ENCODE data around the gene THSD7A.
"Not testable (repeated sequence)": the region's sequence is repeated elsewhere in the genome, so short reads cannot be mapped to it uniquely, and the experiment has no call there.

The THSD7A gene

DNA sequence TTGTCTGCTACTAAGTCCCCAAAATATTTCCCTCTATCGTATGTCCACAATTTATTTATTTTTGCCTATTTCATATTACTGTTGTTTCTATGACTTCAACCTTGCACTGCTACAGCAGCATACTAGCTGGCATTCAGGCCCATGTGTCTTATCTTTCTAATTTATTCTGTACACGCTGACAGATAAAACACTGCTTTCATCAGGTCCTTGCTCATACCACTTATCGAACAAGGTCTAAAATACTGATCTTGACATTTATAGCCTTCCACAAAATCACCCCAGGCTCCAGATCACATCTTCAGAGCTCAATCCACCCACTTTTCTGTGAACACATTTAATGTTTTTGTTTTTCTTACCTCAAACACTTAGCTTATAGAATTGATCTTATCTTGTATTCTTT is 374.6 kb downstream of the THSD7A start:
- DNase-seq (ENCODE audit: low read depth in 2 of 2) = no peak

DNA sequence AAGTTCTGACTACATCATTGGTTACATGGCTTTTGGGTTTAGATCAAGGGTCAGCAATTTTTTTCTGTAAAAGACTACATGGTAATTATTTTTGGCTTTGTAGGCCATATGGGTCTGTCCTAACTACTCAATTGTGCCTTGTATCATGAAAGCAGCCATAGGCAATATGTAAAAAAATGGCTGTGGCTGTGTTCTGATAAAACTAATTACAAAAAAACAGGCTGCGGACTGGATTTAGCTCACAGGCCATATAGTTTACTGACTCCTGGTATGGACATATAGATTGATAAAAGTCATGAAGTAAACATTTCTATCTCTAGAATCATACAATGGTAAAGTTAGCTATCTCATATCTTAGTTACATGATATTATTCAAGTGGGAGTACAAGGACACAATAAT is 375.4 kb downstream of the THSD7A start:
- no peak for DNase-seq (ENCODE audit: low read depth in 2 of 2)

DNA sequence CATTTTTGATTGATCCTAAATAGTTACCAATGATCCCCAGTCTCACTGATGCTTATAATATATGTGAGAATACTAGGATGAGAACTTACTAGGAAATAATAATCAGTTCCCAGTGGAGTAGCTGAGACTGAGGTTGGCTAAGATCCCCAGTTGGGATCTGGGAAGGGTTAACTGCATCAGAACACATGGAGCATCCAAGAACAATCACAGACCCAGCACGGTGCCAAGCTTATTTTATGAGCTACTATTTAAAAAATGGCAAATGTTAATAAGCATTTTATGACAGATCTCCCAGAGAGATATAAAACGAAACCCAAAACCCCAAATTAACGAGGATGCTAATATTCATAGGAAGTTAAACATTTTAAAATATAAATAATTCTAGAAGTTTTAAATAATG is 379.5 kb downstream of the THSD7A start:
- DNase-seq (ENCODE audit: low read depth in 2 of 2) = no peak

DNA sequence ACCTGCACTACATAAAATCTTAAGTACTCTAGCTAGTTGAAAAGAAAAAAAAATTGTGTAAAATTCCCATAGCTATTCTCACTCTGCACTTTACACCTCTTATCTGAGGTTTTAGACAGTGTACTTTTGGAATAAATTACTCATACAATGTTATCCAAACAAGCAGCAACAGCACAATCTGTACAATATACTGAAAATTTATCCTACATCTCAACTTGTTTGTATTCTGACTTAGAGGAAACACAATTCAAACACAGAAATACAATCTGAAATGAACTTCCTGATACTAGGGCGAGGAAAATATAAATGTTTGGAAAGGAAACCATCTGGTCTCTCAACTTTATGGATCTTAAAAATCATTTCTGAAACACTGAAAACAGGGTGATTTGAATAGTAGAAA is 381.7 kb downstream of the THSD7A start:
- no peak for DNase-seq (ENCODE audit: low read depth in 2 of 2)

DNA sequence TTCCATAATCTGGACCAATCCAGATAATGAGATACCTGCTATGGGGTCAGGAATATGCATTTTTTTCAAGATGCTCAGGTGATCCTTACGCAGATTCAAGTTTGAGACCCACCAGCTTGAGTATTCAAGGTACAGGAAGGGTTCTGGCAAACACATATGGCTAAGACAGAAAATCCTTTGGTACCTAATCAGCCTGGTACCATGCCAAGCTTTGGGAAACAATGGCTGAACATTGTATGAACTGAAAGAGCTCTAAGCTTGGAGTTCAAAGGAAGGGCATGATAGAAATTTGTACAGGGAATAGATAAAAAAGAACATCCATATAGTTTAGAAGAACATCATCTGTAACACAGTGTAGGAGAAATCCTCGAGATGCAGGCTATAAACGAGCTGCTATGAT is 382.7 kb downstream of the THSD7A start:
- DNase-seq (ENCODE audit: low read depth in 2 of 2) = no peak

DNA sequence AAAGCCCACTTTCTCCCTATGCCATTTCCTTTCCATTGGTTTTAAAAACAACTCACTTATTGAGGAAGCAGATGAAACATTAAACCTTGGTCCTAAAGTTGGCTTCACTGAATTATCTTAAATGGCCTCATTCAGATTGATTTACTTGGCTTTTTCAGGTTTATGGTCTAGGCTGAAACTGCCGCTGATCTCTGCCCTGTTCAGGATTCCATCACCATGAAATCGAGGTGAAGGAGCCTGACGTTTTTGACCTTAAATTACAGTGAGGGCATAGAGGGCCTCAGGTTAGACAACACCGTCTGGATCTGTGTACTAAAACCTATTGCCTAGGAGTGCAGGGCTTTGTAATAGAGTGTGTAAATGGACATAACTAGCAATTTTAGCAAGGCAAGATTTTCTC is 383.7 kb downstream of the THSD7A start:
- no peak for DNase-seq (ENCODE audit: low read depth in 2 of 2)

DNA sequence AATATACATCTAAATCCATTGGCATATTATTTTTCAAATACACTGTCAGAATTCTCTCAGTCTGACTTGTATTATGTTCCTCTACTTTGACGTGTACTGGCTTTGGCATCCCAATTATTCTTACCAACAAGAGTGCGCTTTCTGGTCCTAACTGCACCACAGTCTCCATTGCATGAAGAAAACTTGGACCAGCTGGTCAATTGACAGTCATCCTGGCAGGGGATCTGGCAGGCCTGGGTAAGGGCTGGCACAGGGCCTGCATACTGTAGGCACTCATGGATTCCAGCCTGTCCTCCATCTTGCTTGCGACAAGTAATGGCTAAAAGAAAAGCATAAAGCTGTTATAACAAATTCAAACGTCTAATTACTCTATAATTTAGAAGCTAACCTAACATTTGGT is 384.9 kb downstream of the THSD7A start:
- no peak for DNase-seq (ENCODE audit: low read depth in 2 of 2)

DNA sequence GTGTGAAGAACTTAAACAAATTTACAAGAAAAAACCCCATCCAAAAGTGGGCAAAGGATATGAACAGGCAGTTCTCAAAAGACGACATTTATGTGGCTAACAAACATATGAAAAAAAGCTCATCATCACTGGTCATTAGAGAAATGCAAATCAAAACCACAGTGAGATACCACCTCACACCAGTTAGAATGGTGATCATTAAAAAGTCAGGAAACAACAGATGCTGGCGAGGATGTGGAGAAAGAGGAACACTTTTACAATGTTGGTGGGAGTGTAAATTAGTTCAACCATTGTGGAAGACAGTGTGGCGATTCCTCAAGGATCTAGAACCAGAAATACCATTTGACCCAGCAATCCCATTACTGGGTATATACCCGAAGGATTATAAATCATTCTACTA is 388.1 kb downstream of the THSD7A start:
- not testable (repeated sequence) for DNase-seq (ENCODE audit: low read depth in 2 of 2)

DNA sequence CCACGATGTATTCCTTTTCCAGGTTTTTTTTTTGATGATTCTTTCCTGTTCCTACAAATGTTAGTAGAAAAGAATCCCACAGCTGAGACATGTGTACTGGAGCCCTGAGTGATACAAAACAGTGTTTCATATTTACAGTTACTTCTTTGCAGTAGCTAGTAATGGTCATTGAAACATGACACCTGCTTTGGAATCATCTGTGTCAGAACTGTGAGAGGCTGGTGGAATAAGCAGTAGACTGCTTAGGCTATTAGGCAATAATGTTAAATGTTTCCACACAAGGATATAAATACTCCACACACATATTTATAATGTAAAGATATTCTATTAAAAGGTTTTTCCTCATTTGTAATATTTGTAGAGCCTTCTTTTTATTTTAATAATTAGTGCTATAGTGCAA is 394.0 kb downstream of the THSD7A start:
- DNase-seq (ENCODE audit: low read depth in 2 of 2) = no peak

DNA sequence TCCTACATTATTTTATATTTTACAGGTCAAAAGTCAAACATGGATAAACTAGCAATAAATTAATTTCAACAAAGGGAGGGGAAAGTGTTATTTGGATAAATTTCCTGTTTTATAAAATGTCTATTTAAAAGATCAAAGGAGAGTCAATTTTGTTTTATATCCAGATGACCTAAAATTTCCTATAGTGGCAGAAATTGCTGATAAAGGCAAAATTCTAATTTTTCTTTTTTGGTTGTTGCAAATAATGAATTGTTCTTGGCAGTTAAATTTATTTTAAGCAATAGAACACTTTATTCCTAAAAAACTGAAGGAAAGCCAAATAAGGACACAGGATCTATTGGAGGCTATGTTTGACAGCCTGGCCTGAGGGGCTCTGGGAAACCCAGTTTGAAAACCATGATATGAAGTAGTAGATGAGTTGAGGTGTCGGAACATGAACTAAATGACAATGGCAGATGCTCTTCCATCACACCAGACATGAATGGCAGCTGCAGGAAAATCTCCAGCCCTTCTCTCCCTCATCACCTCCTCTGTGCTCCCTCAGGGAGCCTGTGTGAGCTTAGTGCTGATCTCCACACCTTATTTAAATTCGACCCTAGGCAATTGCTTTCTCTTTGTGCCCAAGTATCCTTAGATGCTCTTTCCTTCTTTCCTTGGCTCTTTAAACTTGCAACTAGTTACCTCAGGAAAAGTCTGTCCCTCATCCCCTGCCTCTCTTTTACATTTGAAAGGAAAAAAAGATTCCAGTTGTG is 395.0 kb downstream of the THSD7A start:
- no peak for DNase-seq (ENCODE audit: low read depth in 2 of 2)

DNA sequence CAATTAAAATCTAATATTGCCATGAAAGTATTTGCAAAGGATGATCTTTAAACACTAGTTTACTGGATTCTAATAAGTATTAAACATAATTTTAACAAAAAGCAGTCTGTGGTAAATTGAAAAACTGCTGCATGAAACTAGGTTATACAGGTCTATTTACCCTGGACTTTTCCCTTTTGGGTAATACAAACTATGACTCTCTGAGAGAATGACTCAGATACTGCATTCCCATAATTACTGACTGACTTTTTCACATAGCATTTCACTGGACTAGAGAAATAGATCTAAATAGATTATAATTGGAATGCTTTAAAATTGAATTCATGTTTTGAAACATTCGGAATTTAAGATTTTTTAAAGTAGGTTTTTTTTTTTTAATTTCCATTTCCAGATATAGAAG is 395.7 kb downstream of the THSD7A start:
- DNase-seq (ENCODE audit: low read depth in 2 of 2) = no peak

DNA sequence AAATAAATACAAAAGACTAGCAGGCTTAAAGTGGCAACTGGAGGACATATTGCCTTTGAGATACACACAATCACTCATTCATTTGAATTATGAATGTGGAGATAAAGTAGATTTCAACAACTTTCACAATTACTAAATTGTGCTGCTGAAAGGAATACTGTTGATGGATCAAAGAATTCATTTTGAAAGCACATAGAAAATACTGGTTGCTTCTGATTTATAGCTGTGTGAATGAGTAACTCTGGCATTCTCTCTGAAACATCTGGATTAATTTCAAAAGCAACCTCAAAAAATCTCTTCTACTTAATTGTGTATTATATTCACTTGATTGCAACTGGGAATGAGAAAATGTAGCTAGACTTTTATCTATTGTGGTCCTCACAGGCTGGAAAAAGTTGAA is 397.6 kb downstream of the THSD7A start:
- DNase-seq (ENCODE audit: low read depth in 2 of 2) = no peak

DNA sequence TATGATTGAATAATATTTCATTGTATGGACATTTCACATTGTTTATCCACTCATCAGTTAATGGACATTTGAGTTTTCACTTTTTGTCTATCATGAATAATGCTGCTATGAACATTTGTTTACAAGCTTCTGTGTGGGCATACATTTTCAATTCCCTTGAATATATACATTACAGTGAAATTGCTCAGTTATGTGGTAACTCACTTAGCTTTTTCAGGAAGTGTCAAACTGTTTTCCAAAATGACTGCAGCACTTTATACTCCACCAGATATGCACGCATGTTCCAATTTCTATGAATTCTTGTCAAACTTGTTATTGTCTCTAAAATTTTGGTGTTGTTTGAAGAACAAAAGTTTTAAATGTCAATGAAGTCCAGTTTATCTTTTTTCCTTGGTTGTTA is 401.2 kb downstream of the THSD7A start:
- DNase-seq (ENCODE audit: low read depth in 2 of 2) = no peak

DNA sequence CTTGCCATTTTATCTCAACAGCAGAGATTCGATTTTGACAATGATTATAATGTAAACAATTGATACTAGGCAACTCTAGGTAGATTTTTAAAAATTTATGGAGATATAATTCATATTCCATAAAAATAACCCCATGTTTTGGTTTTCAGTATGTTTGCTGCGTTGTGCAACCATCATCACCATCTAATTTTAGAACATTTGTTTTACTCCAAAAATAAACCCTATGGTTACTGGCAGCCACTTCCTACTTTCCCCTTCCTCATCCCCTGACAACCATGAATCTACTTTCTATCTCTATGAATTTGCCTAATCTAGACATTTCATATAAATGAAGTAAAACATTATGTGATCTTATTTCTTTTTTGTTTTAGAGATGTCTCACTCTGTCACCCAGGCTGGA is 401.9 kb downstream of the THSD7A start:
- no peak for DNase-seq (ENCODE audit: low read depth in 2 of 2)

DNA sequence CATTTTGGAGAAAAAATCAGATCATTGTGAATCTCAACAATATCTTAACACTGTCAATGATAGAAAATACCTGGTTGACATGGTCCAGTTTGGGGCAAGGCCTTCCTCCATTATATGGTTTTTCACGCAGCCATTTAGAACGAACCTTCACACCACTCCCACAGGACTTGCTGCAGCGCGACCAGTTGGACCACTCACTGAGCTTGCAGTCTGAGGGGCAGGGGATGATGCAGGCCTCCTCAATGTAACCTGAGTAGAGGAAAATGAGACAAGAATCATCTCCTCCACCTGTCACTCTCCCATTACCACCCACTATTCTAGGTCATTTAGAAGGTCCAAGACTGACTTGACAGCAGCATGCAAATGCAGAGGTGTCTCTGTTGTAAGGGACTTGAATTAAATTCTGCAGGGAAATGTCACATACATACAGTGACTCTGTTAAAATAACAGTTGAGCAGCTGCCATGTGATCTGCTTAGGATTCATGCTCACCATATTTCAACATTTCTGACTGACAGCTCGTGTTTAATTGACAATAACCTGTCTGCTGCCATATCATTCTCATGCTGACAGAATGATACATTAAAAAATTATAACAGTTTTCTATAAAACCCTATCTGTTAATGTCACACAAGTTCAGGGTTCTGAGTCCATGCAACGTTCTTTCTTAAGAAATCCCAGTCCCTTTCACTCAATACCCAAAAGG is 403.0 kb downstream of the THSD7A start:
- DNase-seq (ENCODE audit: low read depth in 2 of 2) = no peak

DNA sequence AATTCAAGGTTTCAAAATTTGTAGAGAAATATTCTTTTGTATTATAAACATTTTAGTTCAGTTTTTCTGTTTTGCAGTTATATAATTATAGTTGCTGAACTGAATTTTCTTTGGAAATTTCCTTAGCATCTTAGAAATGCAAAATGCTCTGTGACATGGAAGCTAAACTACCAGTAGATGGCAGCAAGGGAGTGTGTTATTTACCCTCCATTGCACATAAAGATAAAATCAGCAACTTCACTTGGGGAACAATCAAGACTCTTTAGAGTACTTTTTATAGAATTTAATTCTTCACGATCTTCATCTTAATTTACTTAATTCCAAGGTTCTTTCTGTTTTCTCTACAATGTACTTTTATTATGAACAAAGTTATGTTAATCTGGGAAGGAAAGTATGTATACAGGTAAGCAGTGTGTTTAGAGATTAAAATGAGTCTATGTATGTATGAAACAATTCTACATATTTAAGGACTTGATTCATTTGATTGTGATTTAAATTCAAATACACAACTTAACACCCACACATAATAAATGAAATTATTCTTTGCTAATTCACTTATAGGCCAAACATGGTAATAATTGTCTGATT is 404.2 kb downstream of the THSD7A start:
- DNase-seq (ENCODE audit: low read depth in 2 of 2) = no peak

DNA sequence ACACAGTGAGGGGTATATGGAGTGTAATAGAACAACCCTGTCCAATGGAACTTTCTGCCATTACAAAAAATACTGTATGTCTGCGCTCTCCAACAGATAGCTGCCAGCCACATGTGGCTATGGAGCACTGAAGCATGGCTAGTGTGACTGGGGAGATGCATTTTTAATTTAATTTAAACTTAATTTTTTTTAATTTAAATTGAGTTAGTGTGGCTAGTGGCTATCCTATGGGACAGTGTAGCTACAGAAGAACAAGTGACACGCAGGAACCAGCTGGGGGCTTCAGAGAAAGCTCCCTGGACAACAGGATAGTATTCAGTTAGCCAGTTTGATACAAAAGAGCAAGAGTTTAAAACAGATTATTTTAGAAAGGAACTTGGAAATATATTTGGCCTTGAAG is 408.0 kb downstream of the THSD7A start:
- DNase-seq (ENCODE audit: low read depth in 2 of 2) = no peak

DNA sequence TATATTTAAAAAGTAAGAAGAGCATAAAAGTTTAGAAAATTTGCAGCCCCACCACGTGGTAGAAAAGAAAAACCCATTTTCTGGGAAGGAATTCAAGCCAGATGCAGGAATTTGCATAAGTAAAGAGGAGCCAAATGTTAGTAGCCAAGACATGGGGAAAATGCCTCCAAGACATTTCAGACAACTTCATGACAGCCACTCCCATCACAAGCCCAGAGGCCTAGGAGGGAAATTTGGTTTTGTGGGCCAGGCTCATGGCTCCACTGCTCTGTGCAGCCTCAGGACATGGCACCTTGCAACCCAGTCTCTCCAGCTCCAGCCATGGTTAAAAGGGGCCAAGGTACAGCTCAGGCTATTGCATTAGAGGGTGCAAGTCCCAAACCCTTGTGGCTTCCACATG is 411.9 kb downstream of the THSD7A start:
- DNase-seq (ENCODE audit: low read depth in 2 of 2) = no peak

DNA sequence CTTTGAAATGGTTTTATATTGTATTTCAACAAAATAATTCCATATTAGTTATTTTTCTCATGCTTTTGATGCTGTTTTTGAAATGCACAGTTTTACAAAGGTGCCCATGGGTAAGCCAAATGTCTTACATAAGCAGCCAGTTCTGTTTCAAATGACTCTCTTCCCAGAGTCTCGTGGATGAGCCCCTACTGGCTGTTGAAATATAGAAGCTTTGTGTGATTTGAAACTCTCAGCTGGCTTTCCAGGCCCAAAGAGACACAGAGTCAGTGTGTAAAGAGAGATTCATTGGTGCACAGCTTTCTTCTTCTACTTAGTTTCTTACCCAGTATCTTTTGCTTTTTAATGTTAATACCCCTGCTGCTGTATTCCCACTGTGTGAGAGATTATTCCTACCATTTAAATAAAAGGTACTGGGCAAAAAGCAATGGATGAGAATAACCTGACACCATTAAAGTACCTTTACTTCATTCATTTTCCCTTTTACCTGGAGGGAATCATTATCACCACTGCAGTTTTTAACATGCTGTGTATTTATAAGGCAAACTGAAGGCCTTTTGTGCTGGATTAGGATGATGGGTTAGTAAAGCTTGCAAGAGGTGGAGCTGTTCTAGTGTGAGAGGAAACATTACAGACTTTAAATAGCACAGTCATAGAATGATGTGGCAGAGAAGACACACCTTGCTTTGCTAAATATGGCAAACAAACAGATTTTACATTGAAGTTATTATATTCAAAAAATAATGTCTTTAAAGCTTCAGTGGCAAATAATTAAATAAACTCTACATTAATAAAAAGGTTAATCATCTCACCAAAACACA is 415.1 kb downstream of the THSD7A start:
- no peak for DNase-seq (ENCODE audit: low read depth in 2 of 2)

DNA sequence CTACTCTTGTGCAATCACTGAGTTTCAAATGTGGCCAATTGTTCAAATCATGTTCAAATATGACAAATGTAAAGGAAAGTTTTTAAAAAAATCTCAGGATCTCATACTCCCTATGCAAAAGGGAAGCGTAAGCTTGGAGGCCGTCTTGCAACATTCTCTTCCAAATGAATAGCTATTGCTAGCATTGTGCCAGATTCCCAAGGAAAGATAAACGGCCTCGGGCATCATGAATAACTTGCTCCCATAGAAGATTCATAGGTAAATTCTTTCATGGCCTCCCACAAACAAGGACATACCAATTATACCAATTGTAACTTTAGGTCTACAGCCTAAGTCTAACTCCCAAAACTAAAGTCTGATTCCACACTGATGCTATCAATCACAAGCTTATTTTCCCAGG is 416.9 kb downstream of the THSD7A start:
- no peak for DNase-seq (ENCODE audit: low read depth in 2 of 2)

DNA sequence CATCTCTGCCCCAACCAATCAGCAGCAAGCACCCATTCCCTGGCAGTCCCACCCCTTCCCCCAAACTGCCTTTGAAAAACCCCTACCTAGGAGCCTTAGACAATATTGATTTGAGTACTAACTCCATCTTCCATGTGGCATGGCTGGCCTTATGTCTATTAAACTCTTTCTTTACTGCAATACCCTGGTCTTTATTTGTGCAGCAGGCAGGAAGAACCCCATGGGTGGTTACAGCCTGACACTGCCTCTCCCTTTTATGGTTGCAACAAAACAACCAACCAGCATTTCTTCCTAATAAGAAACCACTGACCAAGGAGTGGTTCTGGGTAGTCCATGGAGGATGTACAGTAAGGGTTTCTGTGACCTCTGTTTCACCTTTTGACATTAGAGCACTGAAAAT is 418.1 kb downstream of the THSD7A start:
- no peak for DNase-seq (ENCODE audit: low read depth in 2 of 2)

DNA sequence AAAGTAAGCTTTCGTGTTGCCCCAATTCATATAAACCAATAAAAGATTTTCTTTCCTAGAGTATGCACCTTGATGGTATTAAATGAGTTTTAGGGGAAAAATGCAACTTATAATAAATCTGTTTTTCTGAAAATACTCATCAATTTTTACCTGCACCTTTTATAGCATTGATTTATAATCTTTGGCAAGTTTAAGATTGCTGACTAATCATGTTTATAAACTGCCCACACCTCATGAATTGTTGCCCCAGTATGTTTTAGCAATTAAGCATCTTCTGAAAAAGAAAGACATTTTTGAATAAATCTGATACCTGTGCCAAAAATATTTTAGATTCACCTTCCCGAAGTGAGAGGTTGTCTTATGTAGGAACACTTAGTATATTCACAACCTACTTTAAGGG is 420.0 kb downstream of the THSD7A start:
- no peak for DNase-seq (ENCODE audit: low read depth in 2 of 2)
